GM23248 (cell line): ENCODE data around the gene TSEN54. TPM values are rescaled to one million over a fixed set of nuclear protein-coding genes. Genes with fewer than 3 reads are reported as not detected.

ENCODE experiments used
- DNase-seq: peaks from one replicate; pipeline ENCODE4 v3.0.0-alpha.2; 2015
- H2AFZ ChIP-seq: fragments of 200-600 bp; sonication (generic); 2 replicates; pipeline ENCODE4 v1.6.1; 2016; ENCODE audit warnings: antibody characterized with exemption
- H3F3A ChIP-seq: fragments of 200-600 bp; sonication (generic); 2 replicates; pipeline ENCODE4 v1.6.1; 2016; ENCODE audit warnings: mild to moderate bottlenecking, antibody characterized with exemption, mixed run types; ENCODE audit not compliant: insufficient read depth
- H3K27ac ChIP-seq: fragments of 200-600 bp; sonication (generic); 2 replicates; pipeline ENCODE4 v1.5.1; 2016; ENCODE audit warnings: mild to moderate bottlenecking
- H3K27me3 ChIP-seq: fragments of 200-600 bp; sonication (generic); replicated peaks from 2 replicates; pipeline ENCODE4 v1.6.1; 2016; ENCODE audit warnings: mild to moderate bottlenecking; ENCODE audit not compliant: insufficient read depth
- H3K36me3 ChIP-seq: fragments of 200-600 bp; sonication (generic); 2 replicates; pipeline ENCODE4 v1.6.1; 2016; ENCODE audit warnings: low read depth, mild to moderate bottlenecking
- H3K4me1 ChIP-seq: fragments of 200-600 bp; sonication (generic); 2 replicates; pipeline ENCODE4 v1.6.1; 2016; ENCODE audit warnings: mild to moderate bottlenecking; ENCODE audit not compliant: insufficient read depth
- H3K4me2 ChIP-seq: fragments of 200-600 bp; sonication (generic); one replicate; pipeline ENCODE4 v1.6.1; 2016; ENCODE audit warnings: mild to moderate bottlenecking; ENCODE audit not compliant: unreplicated experiment
- H3K4me3 ChIP-seq: fragments of 200-600 bp; sonication (generic); 2 replicates; pipeline ENCODE4 v1.5.1; 2016; ENCODE audit warnings: mild to moderate bottlenecking
- H3K79me2 ChIP-seq: fragments of 200-600 bp; sonication (generic); 2 replicates; pipeline ENCODE4 v1.6.1; 2016; ENCODE audit warnings: mild to moderate bottlenecking; ENCODE audit not compliant: insufficient read depth
- H3K9ac ChIP-seq: fragments of 200-600 bp; sonication (generic); 2 replicates; pipeline ENCODE4 v1.6.1; 2016; ENCODE audit warnings: mild to moderate bottlenecking
- H3K9me2 ChIP-seq: fragments of 200-600 bp; sonication (generic); 2 replicates; pipeline ENCODE4 v1.6.1; 2016; ENCODE audit warnings: mixed run types, mild to moderate bottlenecking, moderate library complexity; ENCODE audit not compliant: insufficient read depth
- H3K9me3 ChIP-seq: fragments of 200-600 bp; sonication (generic); one replicate; pipeline ENCODE4 v1.6.1; 2017; ENCODE audit warnings: low read depth
- H4K20me1 ChIP-seq: fragments of 200-600 bp; sonication (generic); 2 replicates; pipeline ENCODE4 v1.6.0; 2016; ENCODE audit not compliant: insufficient read depth
- EZH2 ChIP-seq: fragments of 200-600 bp; sonication (generic); IDR thresholded peaks from 2 replicates; pipeline ENCODE4 v1.6.1; 2018; ENCODE audit warnings: antibody characterized with exemption, mild to moderate bottlenecking; ENCODE audit not compliant: insufficient read depth, poor library complexity, severe bottlenecking
- EZH2phosphoT487 ChIP-seq: fragments of 200-600 bp; sonication (generic); IDR thresholded peaks from 2 replicates; pipeline ENCODE4 v1.6.1; 2018; ENCODE audit warnings: antibody characterized with exemption, moderate library complexity, mild to moderate bottlenecking, low read depth; ENCODE audit not compliant: insufficient read depth
- WGBS, 2 experiments: methylation state at CpG; one replicate each; pipeline ENCODE4 v1.1.6; 2015 to 2017; ENCODE audit warnings: low lambda C conversion rate in 2 of 2, low coverage in 1 of 2; ENCODE audit errors: missing lambda C conversion rate in 2 of 2; 5-methylcytosine and 5-hydroxymethylcytosine counted together
- in situ Hi-C: fragments of 300-500 bp; cut with MboI; formaldehyde crosslinking; loops from 2 replicates; pipeline ENCODE4 v1.15.0; 2020
- polyA plus RNA-seq: library from polyadenylated mRNA; unstranded; fragments of >200 nt; fragmentation: Nextera tagmentation; extraction: Ambion mirVana; gene quantifications from 2 replicates; pipeline ENCODE4 v1.2.1, GENCODE V29; 2016
- total RNA-seq: library from RNA; depleted of rRNA; stranded (reverse); fragments of >200 nt; shearing (Covaris generic); gene quantifications from 2 replicates; pipeline ENCODE4 v1.2.3, GENCODE V29; 2014

The TSEN54 gene
- total and polyA plus RNA-seq, 2 experiments from 2014 or later: 9.8 to 10.7 TPM

GRCh38 chr17:75525806-75526554 is 9.7 kb downstream of the TSEN54 start:
- no peaks in the 10 kb centered on the region for H3K36me3 ChIP-seq
- DNase-seq: no peak
- peaks cover 19% of the 10 kb centered on the region; the same call in 1 of the 2 replicates for H3K27me3 ChIP-seq
- WGBS, 2 experiments: 3 to 7% methylated on average over 39 to 50 of the region's 60 CpGs
- TF ChIP-seq EZH2 (peak; percentile 59), EZH2phosphoT487 (no peak)
- no peaks in the 10 kb centered on the region for H3K9me3 ChIP-seq
- no peak overlapping the region for H3K27ac ChIP-seq
- no peaks in the 10 kb centered on the region for H3K79me2 ChIP-seq
- H3K4me1 ChIP-seq: no peaks in the 10 kb centered on the region
- no peaks in the 10 kb centered on the region for H4K20me1 ChIP-seq
- H3K4me3 ChIP-seq: peak overlapping the region; percentile 60
- H3K9ac ChIP-seq: no peak overlapping the region
- no peaks in the 10 kb centered on the region for H3K9me2 ChIP-seq
- no peak overlapping the region for H2AFZ ChIP-seq
- in situ Hi-C loops: no loop called here
- H3K4me2 ChIP-seq: peak overlapping the region; percentile 69
- H3F3A ChIP-seq: no peaks in the 10 kb centered on the region

- no peaks in the 10 kb centered on the region for H3K79me2 ChIP-seq
- whole genome bisulfite sequencing, 2 experiments: 26 to 28% methylated on average over 13 of the region's 13 CpGs
- H3K4me2 ChIP-seq: no peak overlapping the region
- no peaks in the 10 kb centered on the region for H3F3A ChIP-seq
- no peaks in the 10 kb centered on the region for H3K9me3 ChIP-seq
- no peak for DNase-seq
- H3K4me1 ChIP-seq: no peaks in the 10 kb centered on the region
- no peak overlapping the region for H3K9ac ChIP-seq
- no peak overlapping the region for H2AFZ ChIP-seq
- peaks cover 19% of the 10 kb centered on the region; the same call in 1 of the 2 replicates for H3K27me3 ChIP-seq
- H3K9me2 ChIP-seq: no peaks in the 10 kb centered on the region
- H3K36me3 ChIP-seq: no peaks in the 10 kb centered on the region
- H3K4me3 ChIP-seq: no peak overlapping the region
- TF ChIP-seq EZH2phosphoT487 (no peak), EZH2 (no peak)
- no peak overlapping the region for H3K27ac ChIP-seq
- H4K20me1 ChIP-seq: no peaks in the 10 kb centered on the region
- in situ Hi-C loops: no loop called here
Observed at GRCh38 chr17:75526555-75527270, 10.4 kb downstream of the TSEN54 start.

- TF ChIP-seq EZH2 (no peak), EZH2phosphoT487 (no peak)
- Histone ChIP-seq H3K36me3 (no peaks in the 10 kb centered on the region), H3K4me3 (no peak overlapping the region), H4K20me1 (no peaks in the 10 kb centered on the region), H3K9me3 (no peaks in the 10 kb centered on the region), H3K27ac (no peak overlapping the region), H3F3A (no peaks in the 10 kb centered on the region), H3K4me2 (no peak overlapping the region), H3K4me1 (no peaks in the 10 kb centered on the region), H3K9me2 (no peaks in the 10 kb centered on the region), H3K9ac (no peak overlapping the region), H3K79me2 (no peaks in the 10 kb centered on the region), H3K27me3 (peaks cover 16% of the 10 kb centered on the region; the same call in 1 of the 2 replicates), H2AFZ (no peak overlapping the region)
- WGBS, 2 experiments: 78 to 80% methylated on average over 19 of the region's 19 CpGs
- DNase-seq: no peak
- in situ Hi-C loops: no loop called here
Observed at GRCh38 chr17:75530837-75531720, 14.8 kb downstream of the TSEN54 start.

- in situ Hi-C loops: no loop called here
- 81 to 88% methylated on average over 7 of the region's 7 CpGs for WGBS, 2 experiments
- peaks cover 10% of the 10 kb centered on the region; the same call in 1 of the 2 replicates for H3K27me3 ChIP-seq
- no peak overlapping the region for H3K27ac ChIP-seq
- no peaks in the 10 kb centered on the region for H4K20me1 ChIP-seq
- no peaks in the 10 kb centered on the region for H3F3A ChIP-seq
- H2AFZ ChIP-seq: no peak overlapping the region
- no peaks in the 10 kb centered on the region for H3K79me2 ChIP-seq
- no peaks in the 10 kb centered on the region for H3K36me3 ChIP-seq
- no peak for DNase-seq
- H3K9me3 ChIP-seq: no peaks in the 10 kb centered on the region
- no peak for TF ChIP-seq EZH2phosphoT487
- TF ChIP-seq EZH2: no peak
- no peak overlapping the region for H3K9ac ChIP-seq
- H3K9me2 ChIP-seq: no peaks in the 10 kb centered on the region
- H3K4me2 ChIP-seq: no peak overlapping the region
- no peaks in the 10 kb centered on the region for H3K4me1 ChIP-seq
- no peak overlapping the region for H3K4me3 ChIP-seq
Observed at GRCh38 chr17:75531721-75532072, 15.4 kb downstream of the TSEN54 start.
